Stimulated activated CD4-positive, alpha-beta T cell treated with anti-CD3 and anti-CD28 coated beads, Interleukin-2, amount 100 ng/mL, for 48 hours (primary cell): ENCODE measurements around the gene MRPS18A.
A peak's percentile ranks its signal among the peaks of the same experiment; 100 is the strongest.

Source experiments
- DNase-seq, 2 donors: peaks; one replicate each; pipeline ENCODE4 v3.0.0-alpha.2; 2020

The MRPS18A gene

DNA sequence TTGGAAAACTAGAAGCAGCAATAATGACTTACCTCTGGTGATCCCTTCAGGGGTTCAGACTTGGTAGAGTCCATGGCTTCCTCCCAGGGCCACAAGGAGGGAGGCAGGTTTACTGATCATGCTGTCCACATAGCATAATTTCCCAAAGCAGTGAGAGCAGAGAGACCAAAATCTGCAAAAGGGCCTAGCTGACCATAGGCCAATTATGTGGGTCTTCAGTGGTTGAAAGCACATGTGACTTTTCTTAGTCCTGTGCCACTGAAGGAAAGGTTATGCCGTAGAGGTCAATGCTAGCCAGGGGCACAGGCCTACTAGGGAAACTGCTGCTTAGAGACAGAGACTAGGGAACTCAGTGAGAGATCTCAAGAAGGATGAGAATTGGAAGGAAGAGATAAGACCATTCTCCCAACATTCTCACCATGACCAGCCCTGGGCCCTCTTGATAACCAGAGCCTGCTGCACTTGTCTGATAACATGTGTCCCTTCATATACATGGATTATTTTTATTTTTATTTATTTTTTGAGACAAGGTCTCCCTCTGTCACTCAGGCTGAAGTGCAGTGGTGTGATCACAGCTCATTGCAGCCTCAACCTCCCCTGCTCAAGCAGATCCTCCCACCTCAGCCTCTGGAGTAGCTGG is 56.5 kb downstream of the MRPS18A start:
- DNase-seq = no peak

DNA sequence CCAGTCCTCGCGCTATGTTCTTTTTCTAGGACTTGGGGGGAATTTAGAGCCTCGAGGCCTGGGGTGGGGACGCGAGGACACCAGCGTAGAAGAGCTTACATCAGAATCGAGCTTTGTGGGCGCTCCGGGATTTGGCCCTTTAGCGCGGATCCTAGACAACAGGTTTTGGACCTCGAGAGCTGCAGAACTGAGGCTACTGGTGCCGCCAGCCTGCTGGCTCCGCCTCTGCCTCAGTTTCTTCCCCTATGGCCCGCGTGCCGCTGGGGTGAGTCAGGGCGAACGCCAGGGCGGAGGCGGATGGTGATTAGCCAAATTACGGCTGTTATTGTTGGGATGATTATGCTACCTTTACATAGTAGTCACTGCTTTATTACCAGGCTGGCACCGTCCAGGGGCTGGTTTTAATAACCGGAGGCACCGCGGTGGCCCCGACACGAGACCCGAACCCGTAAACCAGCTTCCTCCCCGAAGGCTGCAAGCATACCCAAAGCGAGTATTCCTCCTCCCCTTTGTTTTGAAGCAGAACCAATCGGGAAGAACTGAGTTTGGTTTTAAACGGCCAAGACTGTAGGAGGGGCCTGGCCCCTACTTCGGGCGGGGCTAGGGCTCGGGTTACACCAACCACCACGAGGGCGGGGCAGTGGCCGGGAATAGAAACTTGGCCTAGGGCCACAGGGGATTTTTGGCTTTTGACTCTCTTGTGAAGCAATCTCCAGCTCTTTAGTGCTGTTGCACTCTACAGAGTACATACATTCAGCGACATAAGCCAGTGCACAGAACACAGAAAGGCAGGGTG is 57.9 kb downstream of the MRPS18A start:
- DNase-seq = peak; percentile 83 to 86

- peak; percentile 93 for DNase-seq
These were observed 58.5 kb downstream of the MRPS18A start, which contains the start of gene GTPBP2 for GRCh38 chr6:43629104-43629504. TSS of gene GTPBP2 (minus strand) at chr6:43629264. CDS start at chr6:43629162, 102 bp downstream.

- DNase-seq = peak; percentile 40 to 44
These were observed 59.0 kb downstream of the MRPS18A start for GRCh38 chr6:43628393-43629103.

GRCh38 chr6:43627008-43627825 is 60.4 kb downstream of the MRPS18A start:
- DNase-seq = no peak

DNA sequence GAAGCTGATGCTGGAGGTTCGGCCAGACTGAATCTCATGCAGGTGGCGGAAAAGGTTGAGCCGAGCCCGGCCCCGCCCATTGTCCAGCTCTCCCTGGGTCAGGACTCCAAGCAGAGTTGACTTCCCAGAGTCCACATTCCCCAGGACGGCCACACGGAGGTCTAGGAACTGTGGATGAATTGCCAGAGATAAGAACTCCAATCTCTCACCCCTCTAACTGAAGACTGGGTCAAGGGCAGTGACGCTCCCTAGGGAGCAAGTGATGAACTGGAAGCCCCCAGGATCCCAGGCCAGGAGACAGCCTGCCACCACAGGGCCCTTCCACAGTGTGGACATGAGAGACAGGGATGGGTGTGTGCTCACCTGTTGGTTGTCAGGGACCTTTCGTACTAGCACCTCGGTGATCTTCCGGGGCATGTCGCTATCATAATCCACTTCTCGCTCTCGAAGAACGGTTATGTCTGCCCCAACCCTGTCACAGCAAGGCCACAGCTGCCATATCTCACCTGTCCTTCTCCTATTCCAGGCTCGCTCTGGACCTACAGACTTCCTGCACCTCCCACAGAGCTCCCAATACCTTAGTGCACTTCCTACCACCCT is 62.1 kb downstream of the MRPS18A start:
- no peak for DNase-seq

DNA sequence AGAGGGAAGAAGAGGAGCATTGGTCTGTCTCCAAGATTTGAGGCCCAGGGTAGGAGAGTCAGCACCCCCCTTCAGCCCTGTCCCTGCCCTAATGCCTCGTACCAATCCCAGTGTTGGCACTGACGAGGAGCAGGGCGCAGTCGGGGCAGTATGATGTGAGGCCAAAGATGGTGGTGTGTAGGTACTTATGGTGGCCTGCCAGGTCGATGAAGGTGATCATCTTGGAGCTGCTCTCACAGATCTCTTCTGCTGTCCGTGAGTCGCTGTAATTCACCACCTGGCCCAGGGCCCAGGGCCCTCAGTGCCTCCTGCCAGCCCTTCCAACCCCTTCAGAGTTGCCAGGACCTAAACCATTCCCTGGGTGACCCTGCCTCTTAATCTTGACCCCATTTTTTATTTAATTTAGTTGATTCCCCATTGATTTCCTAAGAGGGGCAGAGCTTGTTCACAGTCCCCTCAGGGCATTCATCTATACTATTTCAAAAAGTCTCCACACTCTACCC is 62.8 kb downstream of the MRPS18A start:
- DNase-seq = no peak

- DNase-seq = no peak
These were observed 63.5 kb downstream of the MRPS18A start for GRCh38 chr6:43623880-43624785.

- DNase-seq = no peak
These were observed 65.0 kb downstream of the MRPS18A start for GRCh38 chr6:43622541-43622940.

- no peak for DNase-seq
These were observed 65.8 kb downstream of the MRPS18A start for GRCh38 chr6:43621836-43622180.
